Measurements from ENCODE around the gene EEF2K. TPM values are rescaled to one million over a fixed set of nuclear protein-coding genes. Genes with fewer than 3 reads are reported as not detected.
"Not testable (repeated sequence)": the region's sequence is repeated elsewhere in the genome, so short reads cannot be mapped to it uniquely, and the experiment has no call there.

Gene EEF2K
- total RNA-seq, 1 donor from 2014 or later = 29.5 TPM

DNA sequence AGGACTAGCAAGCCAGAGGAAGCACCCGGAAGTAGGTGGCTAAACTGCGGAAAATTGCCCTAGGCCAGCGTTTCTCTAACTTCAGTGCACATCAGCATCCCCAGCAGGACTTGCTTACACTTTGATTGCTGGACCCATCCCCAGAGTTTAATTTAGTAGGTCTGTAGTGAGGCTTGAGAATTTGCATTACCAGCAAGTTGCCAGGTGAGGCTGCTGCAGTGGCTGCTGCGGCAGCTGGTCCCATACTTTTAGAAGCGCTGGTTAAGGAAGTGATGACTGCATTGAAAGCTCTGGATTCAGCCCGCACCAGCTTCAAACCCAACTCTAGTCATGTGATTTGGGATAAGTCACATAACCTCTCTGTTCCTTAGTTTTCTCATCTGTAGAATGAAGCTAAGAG is 4.2 kb downstream of the EEF2K start:
- no peak for DNase-seq (ENCODE audit: low read depth, low spot score)

DNA sequence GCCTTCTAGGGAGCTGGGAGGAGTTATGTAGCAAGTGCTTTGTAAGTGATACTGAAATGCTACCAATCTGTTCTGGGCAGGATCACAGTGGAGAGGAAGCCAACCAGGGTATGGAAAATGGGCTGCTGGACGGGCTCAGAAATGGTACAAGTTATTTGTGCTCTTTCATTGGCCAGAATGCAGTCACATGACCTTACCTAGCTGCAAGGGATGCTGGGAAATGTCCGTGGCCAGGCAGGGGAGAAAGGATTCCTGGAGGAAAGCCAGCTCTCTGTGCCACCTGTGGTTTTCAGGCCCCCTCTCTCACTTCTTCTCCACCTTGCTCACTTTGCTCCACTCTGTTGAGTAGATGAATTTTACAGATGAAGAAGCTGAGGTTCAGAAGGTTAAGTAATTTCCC is 4.8 kb downstream of the EEF2K start:
- no peak for DNase-seq (ENCODE audit: low read depth, low spot score)

DNA sequence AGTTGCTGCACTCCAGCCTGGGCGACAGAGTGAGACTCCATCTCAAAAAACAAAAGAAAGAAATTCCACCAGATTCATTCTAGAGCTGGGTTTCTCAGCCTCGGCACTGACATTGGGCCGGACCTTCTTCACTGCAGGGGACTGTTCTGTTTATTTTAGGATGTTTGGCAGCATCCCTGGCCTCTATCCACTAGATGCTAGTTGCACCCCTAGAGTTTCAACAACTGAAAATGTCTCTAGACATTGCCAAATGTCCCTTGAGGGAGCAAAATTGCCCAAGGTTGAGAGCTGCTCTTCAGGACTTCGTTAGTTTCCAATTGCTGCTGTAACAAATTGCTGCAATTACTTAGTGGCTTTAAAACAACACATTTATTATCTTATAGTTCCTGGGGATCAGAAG is 7.2 kb downstream of the EEF2K start:
- no peak for DNase-seq (ENCODE audit: low read depth, low spot score)

DNA sequence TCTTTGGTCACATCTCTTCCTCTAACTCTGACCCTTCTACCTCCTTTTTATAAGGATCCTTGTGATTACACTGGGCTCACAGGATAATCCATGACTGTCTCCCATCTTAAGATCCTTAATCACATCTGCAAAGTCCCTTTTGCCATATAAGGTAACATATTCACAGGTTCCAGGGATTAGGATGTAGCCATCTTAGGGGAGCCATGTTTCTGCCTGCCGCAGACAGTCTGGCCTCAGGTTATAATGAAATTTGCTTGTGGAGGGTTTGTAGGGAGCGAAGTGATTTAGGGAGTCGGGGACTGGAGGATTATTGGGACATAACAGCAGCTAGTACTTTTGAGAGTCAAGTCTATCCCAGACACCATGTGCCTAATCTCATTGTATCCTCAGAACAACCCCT is 7.7 kb downstream of the EEF2K start:
- DNase-seq (ENCODE audit: low read depth, low spot score) = no peak

DNA sequence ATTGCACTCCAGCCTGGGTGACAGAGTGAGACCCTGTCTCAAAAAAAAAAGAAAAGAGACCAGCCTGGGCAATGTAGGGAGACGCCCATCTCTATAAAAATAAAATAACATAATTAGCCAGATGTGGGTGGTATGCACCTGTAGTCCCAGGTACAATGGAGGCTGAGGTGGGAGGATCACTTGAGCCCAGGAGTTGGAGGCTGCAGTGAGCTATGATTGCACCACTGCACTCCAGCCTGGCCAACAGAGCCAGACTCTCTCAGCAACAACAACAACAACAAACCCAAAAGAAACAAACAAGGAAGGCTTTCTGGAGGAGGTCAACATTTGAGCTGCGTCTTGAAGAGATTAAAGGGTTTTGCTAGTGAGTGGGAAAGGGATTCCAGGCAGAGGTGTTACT is 8.3 kb downstream of the EEF2K start:
- no peak for DNase-seq (ENCODE audit: low read depth, low spot score)

DNA sequence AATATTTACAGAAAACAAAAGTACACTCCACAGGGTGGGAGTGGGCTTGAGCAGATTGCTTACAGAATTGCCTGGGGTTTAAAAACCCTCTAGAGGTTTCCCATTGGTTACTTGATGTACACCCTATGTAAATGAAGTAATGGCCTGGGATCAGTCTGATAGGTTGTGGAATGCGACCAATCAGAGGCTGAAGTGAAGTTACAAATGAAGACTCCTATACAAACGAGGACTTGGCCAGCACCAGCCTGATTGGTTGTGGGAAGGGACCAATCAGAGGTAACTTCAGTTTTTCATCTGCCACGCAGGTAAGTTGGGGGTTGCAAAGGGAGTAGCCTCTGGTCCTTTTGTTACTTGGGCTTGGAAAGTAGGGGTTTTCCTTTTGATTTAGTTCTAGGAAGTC is 8.8 kb downstream of the EEF2K start:
- no peak for DNase-seq (ENCODE audit: low read depth, low spot score)

DNA sequence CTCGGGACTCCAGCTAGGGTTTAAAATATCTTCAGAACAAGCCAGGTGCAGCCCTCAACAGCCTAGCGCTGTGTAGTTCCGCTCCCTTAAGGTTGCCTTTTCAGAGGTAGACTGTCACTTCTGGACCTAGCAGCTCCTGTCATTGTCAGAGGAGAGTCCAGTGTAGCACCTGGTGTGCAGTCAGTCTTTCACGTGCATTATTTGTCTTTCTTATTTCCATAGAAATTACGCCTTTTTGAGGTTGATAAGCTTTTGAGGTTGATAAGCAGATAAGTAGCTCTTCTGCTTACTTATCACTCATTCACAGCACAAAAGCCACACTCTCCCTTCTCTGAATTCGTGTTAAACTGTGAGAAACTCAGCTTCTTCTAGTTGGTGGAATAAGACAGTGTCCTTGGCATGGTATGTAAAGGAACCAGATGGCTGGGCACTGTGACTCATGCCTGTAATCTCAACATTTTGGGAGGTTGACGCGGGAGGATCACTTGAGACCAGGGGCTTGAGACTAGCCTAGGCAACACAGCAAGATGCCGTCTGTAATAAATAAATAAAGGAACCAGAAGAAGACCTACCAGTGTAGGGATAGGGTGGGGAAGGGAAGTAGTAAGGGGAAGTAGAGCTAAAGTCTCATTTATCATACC is 10.2 kb downstream of the EEF2K start:
- DNase-seq (ENCODE audit: low read depth, low spot score) = no peak

DNA sequence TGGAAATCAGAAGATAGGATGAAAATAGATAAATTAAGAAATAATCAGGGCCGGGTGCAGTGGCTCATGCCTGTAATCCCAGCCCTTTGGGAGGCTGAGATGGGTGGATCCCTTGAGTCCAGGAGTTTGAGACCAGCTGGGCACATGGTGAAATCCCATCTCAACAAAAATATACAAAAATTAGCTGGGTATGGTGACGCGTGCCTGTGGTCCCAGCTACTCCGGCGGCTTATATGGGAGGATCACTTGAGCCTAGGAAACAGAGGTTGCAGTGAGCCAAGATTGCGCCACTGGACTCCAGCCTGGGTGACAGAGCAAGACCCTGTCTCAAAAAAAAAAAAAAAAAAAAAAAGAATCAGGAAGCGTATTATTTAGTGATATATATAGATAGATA is 10.8 kb downstream of the EEF2K start:
- not testable (repeated sequence) for DNase-seq (ENCODE audit: low read depth, low spot score)

DNA sequence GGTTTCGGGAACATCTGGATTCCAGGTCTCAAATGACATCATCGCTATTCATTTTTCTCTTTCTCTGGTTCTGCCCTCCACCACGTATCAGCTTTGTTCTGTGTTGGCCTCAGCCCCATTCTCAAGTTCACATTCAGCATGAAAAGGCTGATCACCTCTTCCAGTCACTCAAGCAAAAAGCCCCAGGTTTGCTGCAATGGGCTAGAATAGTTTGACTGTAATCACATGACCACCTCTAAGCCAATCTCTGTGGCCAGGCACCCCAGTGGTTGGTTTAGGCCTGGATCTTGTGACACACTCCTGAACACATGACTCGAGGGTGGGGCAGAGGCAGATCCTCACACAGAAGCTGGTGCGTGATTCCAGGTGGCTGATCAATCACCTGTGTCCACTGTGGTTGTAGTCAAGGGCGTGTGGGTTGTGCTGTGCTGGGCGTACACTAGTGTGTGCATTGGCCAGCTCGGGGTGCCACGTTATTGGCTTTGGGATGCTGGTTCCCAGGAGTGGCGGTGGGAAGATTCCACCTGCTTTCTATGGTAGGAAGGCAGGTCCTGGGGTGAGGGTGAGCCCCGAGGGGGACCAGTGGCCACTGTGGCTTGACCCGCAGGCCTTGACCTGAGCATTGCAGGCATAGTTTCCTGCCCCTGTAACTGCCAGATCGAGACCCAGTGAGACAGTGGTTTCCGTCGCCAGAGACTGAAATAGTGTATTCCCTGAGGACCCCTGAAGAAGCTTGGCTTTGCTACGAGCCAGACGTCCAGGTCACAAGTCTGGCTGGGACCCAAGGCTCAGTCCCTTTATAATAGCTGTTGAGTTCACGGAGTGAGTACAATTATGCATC is 12.0 kb downstream of the EEF2K start:
- DNase-seq (ENCODE audit: low read depth, low spot score) = no peak

DNA sequence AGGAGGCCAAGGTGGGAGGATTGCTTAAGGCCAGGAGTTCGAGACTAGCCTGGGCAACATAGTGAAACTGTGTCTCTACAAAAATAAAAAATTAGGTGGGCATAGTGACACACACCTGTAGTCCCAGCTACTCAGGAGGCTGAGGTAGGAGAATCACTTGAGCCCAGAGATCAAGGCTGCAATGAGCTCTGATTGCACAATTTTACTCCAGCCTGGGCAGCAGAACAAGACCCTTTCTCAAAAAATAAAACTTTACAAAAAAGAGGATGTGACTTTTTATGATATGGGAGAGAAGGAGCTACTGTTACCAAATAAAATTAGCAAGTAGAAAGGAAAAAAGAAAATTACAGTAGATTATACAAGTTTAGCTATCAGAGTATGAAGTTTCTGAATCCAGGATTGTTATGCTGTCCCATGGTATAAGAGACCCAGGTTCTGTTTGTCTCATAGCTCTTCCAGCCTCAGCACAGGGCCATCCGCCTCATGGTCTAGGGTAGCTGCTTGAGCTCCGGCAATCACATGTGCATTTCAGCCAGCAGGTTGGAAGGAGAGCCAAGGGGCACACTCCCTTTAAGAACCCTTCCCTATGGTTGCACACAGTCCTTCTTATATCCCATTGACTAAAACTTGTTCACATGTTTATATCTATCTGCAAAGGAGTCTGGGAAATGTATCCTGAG is 13.5 kb downstream of the EEF2K start:
- no peak for DNase-seq (ENCODE audit: low read depth, low spot score)

DNA sequence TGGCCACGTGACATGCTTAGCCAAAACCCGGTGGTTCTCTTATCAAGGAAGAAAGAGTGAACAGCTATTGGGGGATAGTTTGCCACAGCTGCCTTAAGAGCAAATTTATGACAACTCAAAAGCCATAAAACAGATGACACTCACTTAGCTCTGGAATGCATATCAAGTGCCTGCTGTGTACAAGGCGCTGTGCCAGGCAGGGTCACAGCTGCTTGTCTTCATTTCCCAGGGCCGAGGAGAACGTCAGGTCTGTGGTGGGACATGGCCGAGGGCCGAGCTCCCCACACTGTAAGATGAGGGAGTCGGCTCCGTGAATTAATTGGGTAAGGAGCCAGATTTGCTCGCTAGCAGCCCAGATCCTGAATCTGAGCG is 14.0 kb downstream of the EEF2K start:
- DNase-seq (ENCODE audit: low read depth, low spot score) = no peak

DNA sequence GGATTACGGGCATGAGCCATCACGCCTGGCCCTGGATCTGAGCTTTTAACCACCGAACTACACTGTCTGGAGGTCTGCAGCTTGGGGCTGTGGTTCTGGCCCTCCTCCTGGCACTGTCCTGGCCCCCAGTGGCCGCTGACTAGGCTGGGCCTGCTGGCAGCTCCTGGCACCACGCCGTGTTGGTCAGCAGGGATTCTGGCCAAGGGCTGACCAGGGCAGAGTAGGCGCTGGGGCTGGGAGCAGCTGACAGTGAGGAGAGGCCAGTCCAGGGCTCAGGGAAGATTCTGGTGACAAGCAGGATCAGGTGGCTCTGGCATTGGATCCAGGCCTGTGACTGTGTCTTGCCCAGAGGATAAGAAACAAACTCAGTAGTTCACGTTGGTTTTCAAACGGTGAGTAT is 14.6 kb downstream of the EEF2K start:
- DNase-seq (ENCODE audit: low read depth, low spot score) = no peak

DNA sequence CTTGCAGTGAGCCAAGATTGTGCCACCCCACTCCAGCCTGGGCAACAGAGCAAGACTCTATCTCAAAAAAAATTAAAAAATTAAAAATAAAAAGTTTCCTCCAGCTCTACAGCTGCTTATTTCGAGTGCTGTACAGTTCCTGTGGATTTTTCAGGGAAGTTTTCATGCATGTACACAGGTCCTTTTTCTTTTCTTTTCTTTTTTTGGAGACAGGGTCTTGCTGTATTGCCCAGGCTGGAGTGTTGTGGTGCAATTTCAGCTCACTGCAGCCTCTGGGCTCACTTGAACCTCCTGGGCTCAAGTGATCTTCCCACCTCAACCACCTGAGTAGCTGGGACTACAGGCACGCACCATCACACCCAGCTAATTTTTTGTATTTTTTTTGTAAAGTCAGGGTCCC is 15.9 kb downstream of the EEF2K start:
- DNase-seq (ENCODE audit: low read depth, low spot score) = no peak

DNA sequence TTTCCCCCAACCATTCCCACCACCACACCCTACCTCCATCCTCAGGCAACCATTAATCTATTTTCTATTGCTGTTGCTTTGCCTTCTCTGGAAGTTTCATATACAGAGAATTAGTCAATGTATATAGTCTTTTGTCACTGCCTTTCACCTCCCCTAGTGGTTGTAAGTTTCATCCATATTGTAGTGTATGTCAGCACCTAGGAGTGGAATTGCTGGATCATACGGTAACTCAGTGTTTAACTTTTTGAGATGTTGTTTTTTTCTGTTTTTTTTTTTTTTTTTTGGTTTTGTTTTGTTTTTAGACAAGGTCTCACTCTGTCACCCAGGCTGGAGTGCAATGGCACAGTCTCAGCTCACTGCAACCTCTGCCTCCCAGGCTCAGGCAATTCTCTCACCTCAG is 16.9 kb downstream of the EEF2K start:
- no peak for DNase-seq (ENCODE audit: low read depth, low spot score)

DNA sequence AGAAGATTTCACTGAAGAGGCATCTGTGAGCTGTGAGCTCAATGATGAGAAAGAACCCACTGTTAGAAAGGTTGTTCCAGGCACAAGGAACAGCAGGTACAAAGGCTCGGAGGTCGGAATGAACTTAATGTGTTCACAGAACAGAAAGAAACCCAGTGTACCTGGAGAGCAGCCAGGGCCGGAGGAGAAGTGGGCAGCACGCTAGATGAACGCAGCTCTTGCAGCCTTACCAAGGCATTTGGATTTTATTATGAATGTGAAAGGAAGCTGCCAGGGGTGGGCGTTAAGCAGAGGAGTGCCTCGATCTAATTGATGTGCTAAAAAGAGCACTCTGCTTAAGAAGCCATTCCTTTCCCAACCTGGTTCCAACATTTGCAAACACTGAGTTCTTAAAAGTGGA is 19.0 kb downstream of the EEF2K start:
- DNase-seq (ENCODE audit: low read depth, low spot score) = no peak

DNA sequence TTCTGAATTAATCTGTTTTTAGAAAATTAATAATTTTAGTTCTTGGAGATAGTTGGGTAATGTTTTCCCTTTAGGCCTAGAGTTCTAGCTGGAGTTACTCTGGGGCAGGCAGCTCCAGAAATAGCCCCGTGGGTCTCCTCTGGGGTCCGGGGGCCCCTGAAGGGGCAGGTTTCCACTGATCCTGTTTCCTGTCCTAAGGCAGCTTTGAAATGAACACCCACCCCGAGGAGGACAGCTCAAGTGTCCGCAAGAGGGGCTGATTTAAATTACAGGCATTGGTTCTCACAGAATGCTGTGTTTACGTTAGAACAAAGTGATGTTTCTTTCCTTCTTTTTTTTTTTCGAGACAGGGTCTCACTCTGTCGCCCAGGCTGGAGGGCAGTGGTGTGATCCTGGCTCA is 23.8 kb downstream of the EEF2K start:
- no peak for DNase-seq (ENCODE audit: low read depth, low spot score)

DNA sequence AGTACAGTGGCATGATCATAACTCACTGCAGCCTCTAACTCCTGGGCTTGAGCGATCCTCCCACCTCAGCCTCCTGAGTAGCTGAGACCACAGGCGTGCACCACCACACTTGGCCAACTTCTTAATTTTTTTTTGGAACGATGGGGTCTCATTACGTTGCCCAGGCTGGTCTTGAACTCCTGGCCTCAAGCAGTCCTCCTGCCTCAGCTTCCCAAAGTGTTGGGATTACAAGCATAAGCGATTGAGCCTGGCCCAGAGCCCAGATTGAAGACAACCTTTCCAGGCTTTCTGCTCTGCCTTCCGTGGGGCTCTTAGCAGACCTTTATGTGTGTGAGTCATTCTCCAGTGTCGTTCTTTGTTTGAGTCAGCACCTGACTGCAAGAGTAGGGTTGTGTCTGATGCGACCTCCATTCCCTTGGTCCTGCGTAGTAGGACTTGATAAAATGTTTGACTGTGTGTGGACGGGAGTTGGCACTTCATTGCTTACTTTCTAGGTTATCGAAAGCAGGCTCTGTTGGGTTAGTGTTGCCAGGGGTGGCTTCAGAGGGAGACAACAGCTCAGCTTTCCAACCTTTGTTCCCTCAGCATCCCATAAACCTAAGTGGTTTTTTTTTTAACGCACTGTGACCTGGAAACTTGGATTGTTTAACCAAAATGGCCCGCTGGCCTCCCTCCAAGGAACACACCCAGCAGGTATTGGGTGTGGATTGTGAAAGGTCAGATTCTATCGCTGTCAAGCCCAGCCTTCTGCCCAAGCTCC is 26.4 kb downstream of the EEF2K start:
- no peak for DNase-seq (ENCODE audit: low read depth, low spot score)

DNA sequence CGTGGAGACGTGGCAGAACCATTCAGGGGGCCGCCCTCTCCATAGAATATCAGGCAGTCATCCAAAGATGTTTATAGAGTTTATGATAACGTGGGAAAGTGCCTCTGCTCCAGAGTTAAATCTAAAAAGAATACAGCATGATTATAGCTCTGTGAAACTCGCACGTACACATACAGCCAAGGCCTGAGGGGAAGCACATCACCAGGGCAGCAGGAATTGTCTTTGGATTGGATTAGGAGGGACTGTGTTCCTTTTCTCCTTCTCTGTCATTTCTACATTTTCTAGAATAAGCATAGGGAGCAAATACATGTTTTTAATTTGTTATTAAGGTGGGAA is 26.9 kb downstream of the EEF2K start:
- DNase-seq (ENCODE audit: low read depth, low spot score) = no peak

DNA sequence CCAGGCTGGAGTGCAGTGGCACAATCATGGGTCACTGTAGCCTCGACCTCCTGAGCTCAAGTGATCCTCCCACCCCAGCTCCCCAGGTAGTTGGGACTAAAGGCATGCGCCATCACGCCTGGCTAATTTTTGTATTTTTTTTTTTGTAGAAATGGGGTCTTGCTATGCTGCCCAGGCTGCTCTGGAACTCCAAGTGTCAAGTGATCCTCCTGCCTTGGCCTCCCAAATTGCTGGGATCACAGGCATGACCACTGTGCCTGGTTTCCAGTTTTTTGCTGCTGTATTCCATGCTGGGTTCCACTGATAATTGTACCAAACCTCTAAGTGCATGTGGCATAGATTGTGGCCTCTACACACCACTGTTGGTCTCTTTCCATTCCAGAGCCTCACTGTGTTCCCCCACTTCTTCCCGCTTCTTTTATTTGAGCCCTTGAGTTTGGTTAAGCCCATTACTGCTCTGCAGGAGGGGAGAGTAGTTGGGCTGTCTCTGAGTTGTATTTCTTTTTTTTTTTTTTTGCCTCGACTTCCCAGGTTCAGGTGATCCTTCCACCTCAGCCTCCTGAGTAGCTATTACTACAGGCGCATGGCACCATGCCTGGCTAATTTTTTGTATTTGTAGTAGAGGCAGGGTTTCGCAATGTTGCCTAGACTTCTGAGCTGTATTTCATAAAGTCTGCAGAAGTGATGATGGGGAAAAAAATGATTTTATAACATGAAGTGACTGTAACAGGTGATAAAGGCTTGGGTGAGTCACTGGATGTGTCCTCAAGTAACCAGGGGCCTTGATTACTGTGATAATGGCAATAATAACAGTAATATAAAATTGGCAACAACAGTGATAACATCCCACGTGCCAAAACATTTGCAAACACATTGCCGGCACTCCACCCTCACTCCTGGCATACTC is 30.0 kb downstream of the EEF2K start:
- DNase-seq (ENCODE audit: low read depth, low spot score) = no peak

DNA sequence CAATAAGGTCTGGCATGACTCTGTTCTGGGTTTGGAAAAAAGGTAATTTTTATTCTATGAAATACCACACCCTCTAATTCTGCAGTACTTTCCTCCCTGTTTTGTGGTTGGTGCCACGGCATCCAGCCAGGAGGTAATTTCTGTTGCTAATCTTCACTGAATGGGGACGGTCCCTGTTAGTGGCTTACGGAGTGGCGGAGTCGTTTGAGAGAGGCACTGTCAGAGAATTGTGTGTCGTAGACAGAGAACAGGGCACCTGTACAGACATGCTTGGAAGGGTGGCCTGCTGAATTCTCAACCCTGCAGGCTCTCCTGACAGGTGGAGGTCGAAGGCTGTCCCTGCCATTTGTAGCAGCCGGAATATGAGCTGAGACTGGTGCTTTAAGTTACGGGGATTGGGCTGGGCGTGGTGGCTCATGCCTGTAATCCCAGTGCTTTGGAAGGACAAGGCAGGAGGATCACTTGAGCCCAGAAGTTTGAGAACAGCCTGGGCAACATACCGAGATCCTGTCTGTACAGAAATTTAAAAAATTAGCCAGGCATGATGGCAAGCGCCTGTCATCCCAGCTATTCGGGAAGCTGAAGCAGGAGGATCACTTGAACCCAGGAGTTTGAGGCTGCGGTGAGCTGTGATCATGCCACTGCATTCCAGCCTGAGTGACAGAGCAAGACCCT is 33.2 kb downstream of the EEF2K start:
- no peak for DNase-seq (ENCODE audit: low read depth, low spot score)
